GM12873 (cell line): Measurements from ENCODE around the gene PELI1.

Source experiments
- CTCF ChIP-seq: IDR thresholded peaks from 2 replicates; pipeline ENCODE4 v1.5.1; 2012; ENCODE audit warnings: low read depth, mild to moderate bottlenecking, moderate library complexity, low read length, control low read depth; ENCODE audit not compliant: insufficient read depth; ENCODE audit errors: missing control alignments

PELI1 gene

GRCh38 chr2:64140665-64141200 lies 3.5 kb downstream of the PELI1 start:
- no peak for TF ChIP-seq CTCF

GRCh38 chr2:64139956-64140355 lies 4.3 kb downstream of the PELI1 start:
- TF ChIP-seq CTCF, result no peak

- no peak for TF ChIP-seq CTCF
Observed at GRCh38 chr2:64137996-64138395, 6.2 kb downstream of the PELI1 start.

GRCh38 chr2:64137567-64137966 lies 6.7 kb downstream of the PELI1 start:
- TF ChIP-seq CTCF, result no peak

- TF ChIP-seq CTCF, result no peak
Observed at GRCh38 chr2:64135421-64135820, 8.8 kb downstream of the PELI1 start.

- no peak for TF ChIP-seq CTCF
Observed at GRCh38 chr2:64134813-64135212, 9.4 kb downstream of the PELI1 start.

- no peak for TF ChIP-seq CTCF
Observed at GRCh38 chr2:64133828-64134227, 10.4 kb downstream of the PELI1 start.
